BLaER1 (cell line): ENCODE measurements around the gene VCAM1.
"Not testable (repeated sequence)": the region's sequence is repeated elsewhere in the genome, so short reads cannot be mapped to it uniquely, and the experiment has no call there.

Experiments used
- H3K27ac ChIP-seq: shearing (Covaris generic); formaldehyde crosslinking; 2 replicates; pipeline ENCODE4 v1.8.1; 2022
- H3K27me3 ChIP-seq: shearing (Covaris generic); formaldehyde crosslinking; 2 replicates; pipeline ENCODE4 v1.8.1; 2022
- H3K36me3 ChIP-seq: shearing (Covaris generic); formaldehyde crosslinking; 2 replicates; pipeline ENCODE4 v1.8.1; 2022
- H3K4me1 ChIP-seq: shearing (Covaris generic); formaldehyde crosslinking; 2 replicates; pipeline ENCODE4 v1.8.1; 2022
- H3K4me2 ChIP-seq: shearing (Covaris generic); formaldehyde crosslinking; 2 replicates; pipeline ENCODE4 v1.8.1; 2022
- H3K4me3 ChIP-seq: shearing (Covaris generic); formaldehyde crosslinking; 2 replicates; pipeline ENCODE4 v1.8.1; 2022
- H3K9ac ChIP-seq: shearing (Covaris generic); formaldehyde crosslinking; 2 replicates; pipeline ENCODE4 v1.8.1; 2022
- H3K9me3 ChIP-seq: shearing (Covaris generic); formaldehyde crosslinking; 2 replicates; pipeline ENCODE4 v1.8.1; 2022
- H4K20me1 ChIP-seq: shearing (Covaris generic); formaldehyde crosslinking; 2 replicates; pipeline ENCODE4 v1.8.1; 2022
- Cebpa-rat ChIP-seq: shearing (Covaris generic); IDR thresholded peaks from 2 replicates; pipeline ENCODE4 v1.8.1; 2022

Gene VCAM1

GRCh38 chr1:100769906-100770646 lies 50.5 kb downstream of the VCAM1 start:
- Histone ChIP-seq H3K27ac (no peak overlapping the region), H4K20me1 (no peaks in the 10 kb centered on the region), H3K27me3 (no peaks in the 10 kb centered on the region), H3K4me2 (no peak overlapping the region), H3K4me3 (no peak overlapping the region), H3K4me1 (no peaks in the 10 kb centered on the region), H3K36me3 (no peaks in the 10 kb centered on the region), H3K9ac (no peak overlapping the region), H3K9me3 (no peaks in the 10 kb centered on the region)
- TF ChIP-seq Cebpa-rat = no peak

- no peak for TF ChIP-seq Cebpa-rat
- Histone ChIP-seq H3K27ac (no peak overlapping the region), H3K9me3 (no peaks in the 10 kb centered on the region), H3K27me3 (no peaks in the 10 kb centered on the region), H3K4me2 (no peak overlapping the region), H3K4me1 (no peaks in the 10 kb centered on the region), H4K20me1 (no peaks in the 10 kb centered on the region), H3K4me3 (no peak overlapping the region), H3K36me3 (no peaks in the 10 kb centered on the region), H3K9ac (no peak overlapping the region)
Measured at GRCh38 chr1:100773444-100773843, 53.9 kb downstream of the VCAM1 start.

- Histone ChIP-seq H3K27ac (no peak overlapping the region), H4K20me1 (no peaks in the 10 kb centered on the region), H3K4me1 (no peaks in the 10 kb centered on the region), H3K4me2 (no peak overlapping the region), H3K9ac (no peak overlapping the region), H3K27me3 (no peaks in the 10 kb centered on the region), H3K9me3 (no peaks in the 10 kb centered on the region), H3K4me3 (no peak overlapping the region), H3K36me3 (no peaks in the 10 kb centered on the region)
- no peak for TF ChIP-seq Cebpa-rat
Measured at GRCh38 chr1:100774370-100774769, 54.8 kb downstream of the VCAM1 start.

GRCh38 chr1:100775483-100775882 lies 55.9 kb downstream of the VCAM1 start:
- Histone ChIP-seq H3K27me3 (no peaks in the 10 kb centered on the region), H3K9ac (no peak overlapping the region), H3K36me3 (no peaks in the 10 kb centered on the region), H4K20me1 (no peaks in the 10 kb centered on the region), H3K4me3 (no peak overlapping the region), H3K4me1 (no peaks in the 10 kb centered on the region), H3K27ac (no peak overlapping the region), H3K9me3 (no peaks in the 10 kb centered on the region), H3K4me2 (no peak overlapping the region)
- TF ChIP-seq Cebpa-rat = no peak

GRCh38 chr1:100778748-100779147 lies 59.2 kb downstream of the VCAM1 start:
- no peaks in the 10 kb centered on the region for H4K20me1 ChIP-seq
- H3K27ac ChIP-seq = no peak overlapping the region

GRCh38 chr1:100780814-100781213 lies 61.3 kb downstream of the VCAM1 start:
- no peak for TF ChIP-seq Cebpa-rat

More at GRCh38 chr1:100778748-100779147, 59.2 kb downstream of the VCAM1 start:
- no peaks in the 10 kb centered on the region for H3K4me1 ChIP-seq
- H3K4me3 ChIP-seq = no peak overlapping the region
- H3K36me3 ChIP-seq = no peaks in the 10 kb centered on the region
- no peak for TF ChIP-seq Cebpa-rat
- no peaks in the 10 kb centered on the region; the same call in 1 of the 2 replicates for H3K9me3 ChIP-seq
- no peaks in the 10 kb centered on the region for H3K27me3 ChIP-seq
- H3K4me2 ChIP-seq = no peak overlapping the region
- H3K9ac ChIP-seq = no peak overlapping the region

GRCh38 chr1:100781728-100782127 lies 62.2 kb downstream of the VCAM1 start:
- H3K36me3 ChIP-seq, H3K4me3 ChIP-seq: not testable (repeated sequence)

More at GRCh38 chr1:100780814-100781213, 61.3 kb downstream of the VCAM1 start:
- no peaks in the 10 kb centered on the region; the same call in 1 of the 2 replicates for H3K9me3 ChIP-seq
- H4K20me1 ChIP-seq = no peaks in the 10 kb centered on the region
- no peak overlapping the region for H3K9ac ChIP-seq
- no peaks in the 10 kb centered on the region for H3K36me3 ChIP-seq
- H3K27me3 ChIP-seq = no peaks in the 10 kb centered on the region
- H3K4me2 ChIP-seq = no peak overlapping the region
- no peak overlapping the region for H3K4me3 ChIP-seq
- H3K27ac ChIP-seq = no peak overlapping the region
- no peaks in the 10 kb centered on the region for H3K4me1 ChIP-seq

GRCh38 chr1:100782473-100783039 lies 63.0 kb downstream of the VCAM1 start:
- Histone ChIP-seq H3K9me3 (no peaks in the 10 kb centered on the region; the same call in 1 of the 2 replicates), H3K27me3 (no peaks in the 10 kb centered on the region), H3K4me1 (no peaks in the 10 kb centered on the region), H3K9ac (no peak overlapping the region), H3K4me3 (no peak overlapping the region), H4K20me1 (no peaks in the 10 kb centered on the region), H3K36me3 (no peaks in the 10 kb centered on the region), H3K4me2 (no peak overlapping the region), H3K27ac (no peak overlapping the region)
- TF ChIP-seq Cebpa-rat = no peak

More at GRCh38 chr1:100781728-100782127, 62.2 kb downstream of the VCAM1 start:
- not testable (repeated sequence) for H3K4me1 ChIP-seq, H4K20me1 ChIP-seq, H3K27ac ChIP-seq, H3K27me3 ChIP-seq, H3K4me2 ChIP-seq, H3K9ac ChIP-seq, H3K9me3 ChIP-seq

- no peak for TF ChIP-seq Cebpa-rat
- Histone ChIP-seq H3K4me1 (no peaks in the 10 kb centered on the region), H3K27me3 (no peaks in the 10 kb centered on the region), H3K9ac (no peak overlapping the region), H3K36me3 (no peaks in the 10 kb centered on the region), H3K27ac (no peak overlapping the region), H3K4me2 (no peak overlapping the region), H4K20me1 (no peaks in the 10 kb centered on the region), H3K9me3 (no peaks in the 10 kb centered on the region; the same call in 1 of the 2 replicates), H3K4me3 (no peak overlapping the region)
Measured at GRCh38 chr1:100785470-100786052, 66.0 kb downstream of the VCAM1 start.

GRCh38 chr1:100786870-100787269 lies 67.3 kb downstream of the VCAM1 start:
- H3K4me2 ChIP-seq = no peak overlapping the region
- H3K36me3 ChIP-seq = no peaks in the 10 kb centered on the region
- no peak overlapping the region for H3K9ac ChIP-seq
- no peaks in the 10 kb centered on the region for H3K4me1 ChIP-seq
- TF ChIP-seq Cebpa-rat = no peak
- no peaks in the 10 kb centered on the region for H4K20me1 ChIP-seq
- H3K4me3 ChIP-seq = no peak overlapping the region
- no peak overlapping the region for H3K27ac ChIP-seq
- H3K9me3 ChIP-seq = no peaks in the 10 kb centered on the region
- H3K27me3 ChIP-seq = no peaks in the 10 kb centered on the region
